ENCODE measurements around the gene PLA2G6.
"Not testable (repeated sequence)": the region's sequence is repeated elsewhere in the genome, so short reads cannot be mapped to it uniquely, and the experiment has no call there.

PLA2G6 gene

GRCh38 chr22:38191731-38192474 lies 10.3 kb upstream of the PLA2G6 start:
- no peak for DNase-seq (ENCODE audit: low read depth in 2 of 2)

- DNase-seq (ENCODE audit: low read depth in 2 of 2) = no peak
These were observed 9.4 kb upstream of the PLA2G6 start for GRCh38 chr22:38191055-38191454.

- DNase-seq (ENCODE audit: low read depth in 2 of 2) = no peak
These were observed 9.0 kb upstream of the PLA2G6 start for GRCh38 chr22:38190581-38190980.

GRCh38 chr22:38189104-38189503 lies 7.5 kb upstream of the PLA2G6 start:
- DNase-seq (ENCODE audit: low read depth in 2 of 2) = no peak

GRCh38 chr22:38187413-38188212 lies 6.0 kb upstream of the PLA2G6 start:
- no peak for DNase-seq (ENCODE audit: low read depth in 2 of 2)

GRCh38 chr22:38186429-38186828 lies 4.8 kb upstream of the PLA2G6 start:
- DNase-seq (ENCODE audit: low read depth in 2 of 2) = no peak

GRCh38 chr22:38184788-38185187 lies 3.2 kb upstream of the PLA2G6 start:
- no peak for DNase-seq (ENCODE audit: low read depth in 2 of 2)

GRCh38 chr22:38180841-38181452 lies 683 bp downstream of the PLA2G6 start:
- no peak for DNase-seq (ENCODE audit: low read depth in 2 of 2)

GRCh38 chr22:38178605-38178937 lies 3.1 kb downstream of the PLA2G6 start:
- not testable (repeated sequence) for DNase-seq (ENCODE audit: low read depth in 2 of 2)

GRCh38 chr22:38177926-38178604 lies 3.6 kb downstream of the PLA2G6 start:
- no peak for DNase-seq (ENCODE audit: low read depth in 2 of 2)

- DNase-seq (ENCODE audit: low read depth in 2 of 2) = not testable (repeated sequence)
These were observed 4.1 kb downstream of the PLA2G6 start for GRCh38 chr22:38177571-38177925.

- DNase-seq (ENCODE audit: low read depth in 2 of 2) = no peak
These were observed 4.6 kb downstream of the PLA2G6 start for GRCh38 chr22:38177044-38177443.

- no peak for DNase-seq (ENCODE audit: low read depth in 2 of 2)
These were observed 5.4 kb downstream of the PLA2G6 start for GRCh38 chr22:38176170-38176741.

GRCh38 chr22:38175206-38176118 lies 6.2 kb downstream of the PLA2G6 start:
- no peak for DNase-seq (ENCODE audit: low read depth in 2 of 2)

- no peak for DNase-seq (ENCODE audit: low read depth in 2 of 2)
These were observed 7.0 kb downstream of the PLA2G6 start for GRCh38 chr22:38174626-38175025.

- no peak for DNase-seq (ENCODE audit: low read depth in 2 of 2)
These were observed 8.1 kb downstream of the PLA2G6 start for GRCh38 chr22:38173641-38173906.

GRCh38 chr22:38172832-38173640 lies 8.6 kb downstream of the PLA2G6 start:
- DNase-seq (ENCODE audit: low read depth in 2 of 2) = no peak

- DNase-seq (ENCODE audit: low read depth in 2 of 2) = no peak
These were observed 9.5 kb downstream of the PLA2G6 start for GRCh38 chr22:38171927-38172831.

- no peak for DNase-seq (ENCODE audit: low read depth in 2 of 2)
These were observed 11.2 kb downstream of the PLA2G6 start for GRCh38 chr22:38170469-38170868.

All from stimulated activated CD4-positive, alpha-beta T cell treated with anti-CD3 and anti-CD28 coated beads, Interleukin-4, amount 100 ng/mL, for 48 hours (primary cell).